Left renal pelvis (tissue), 4 donors: ENCODE data around the gene L3MBTL1. TPM values are rescaled to one million over a fixed set of nuclear protein-coding genes. Genes with fewer than 3 reads are reported as not detected.

ENCODE experiments used
- DNase-seq, 4 donors: peaks; one replicate each; pipeline ENCODE4 v3.0.0-alpha.2; 2013; ENCODE audit warnings: low read depth in 4 of 4, low spot score in 3 of 4
- polyA plus RNA-seq, 4 donors: library from polyadenylated mRNA; unstranded; fragments of 120-200 nt; gene quantifications; one replicate each; pipeline ENCODE4 v1.2.1, GENCODE V29; 2013; ENCODE audit not compliant: insufficient read length in 4 of 4

L3MBTL1 gene
- polyA plus RNA-seq, 4 donors = 9.6 to 28.9 (median 13.7) TPM

DNA sequence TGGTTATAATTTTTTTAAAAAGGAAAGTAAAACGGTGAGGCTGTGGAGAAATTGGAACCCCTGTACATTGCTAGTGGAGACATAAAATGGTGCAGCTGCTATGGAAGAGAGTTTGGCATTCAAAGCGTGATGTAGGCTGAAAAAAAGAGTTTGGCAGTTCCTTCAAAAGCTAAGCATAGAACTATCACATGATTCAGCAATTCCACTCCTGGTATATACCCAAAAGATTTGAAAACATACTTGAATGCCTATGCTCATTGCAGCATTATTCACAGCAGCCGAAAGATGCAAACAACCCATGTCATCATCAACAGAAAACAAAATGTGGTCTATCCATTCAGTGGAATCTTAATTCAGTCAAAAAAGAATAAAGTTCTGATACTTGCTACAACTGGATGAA, 46.9 kb downstream of the L3MBTL1 start:
- no peak for DNase-seq

DNA sequence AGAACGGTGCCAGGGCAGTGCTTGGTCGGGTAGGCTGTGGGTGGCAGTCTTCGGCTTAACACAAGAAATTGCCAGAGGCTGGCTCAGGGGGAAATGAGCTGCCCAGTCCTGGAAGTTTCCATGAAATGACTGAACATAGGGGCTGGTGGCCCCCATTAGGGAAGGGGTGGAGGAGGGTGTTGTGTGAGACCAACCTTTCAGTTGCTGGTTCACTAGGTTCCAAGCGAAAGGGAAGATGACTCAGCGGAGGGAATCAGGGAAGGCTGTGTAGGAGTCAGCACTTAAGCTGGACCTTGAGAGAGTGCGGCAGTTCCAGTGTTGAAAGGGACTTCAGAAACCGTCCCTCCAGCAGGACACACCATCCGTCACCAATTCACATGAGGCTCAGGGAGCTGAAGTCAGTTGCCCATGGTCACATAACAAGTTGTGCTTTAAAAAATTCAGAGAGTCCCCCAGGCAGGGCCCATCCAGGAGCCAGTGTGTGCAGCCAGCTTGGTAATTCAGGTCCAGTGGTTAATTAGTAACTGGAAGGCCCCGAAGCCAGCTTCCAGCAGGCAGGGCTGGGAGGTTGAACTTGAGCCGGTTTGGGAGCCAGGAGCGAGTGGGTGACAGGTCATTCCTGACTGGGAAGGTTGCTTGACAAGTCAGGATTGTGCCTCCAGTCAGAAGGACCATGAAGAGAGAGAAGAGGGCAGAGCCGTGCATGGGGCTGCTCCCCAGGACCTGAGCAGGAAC, 51.1 kb downstream of the L3MBTL1 start, which contains the start of gene SGK2:
Gene SGK2 (plus strand): TSS at position 616 of the 735 bp plus-strand sequence. CDS start 7,469 bp downstream, outside the sequence.
- peak; percentile 55 to 75 (median 66) for DNase-seq

DNA sequence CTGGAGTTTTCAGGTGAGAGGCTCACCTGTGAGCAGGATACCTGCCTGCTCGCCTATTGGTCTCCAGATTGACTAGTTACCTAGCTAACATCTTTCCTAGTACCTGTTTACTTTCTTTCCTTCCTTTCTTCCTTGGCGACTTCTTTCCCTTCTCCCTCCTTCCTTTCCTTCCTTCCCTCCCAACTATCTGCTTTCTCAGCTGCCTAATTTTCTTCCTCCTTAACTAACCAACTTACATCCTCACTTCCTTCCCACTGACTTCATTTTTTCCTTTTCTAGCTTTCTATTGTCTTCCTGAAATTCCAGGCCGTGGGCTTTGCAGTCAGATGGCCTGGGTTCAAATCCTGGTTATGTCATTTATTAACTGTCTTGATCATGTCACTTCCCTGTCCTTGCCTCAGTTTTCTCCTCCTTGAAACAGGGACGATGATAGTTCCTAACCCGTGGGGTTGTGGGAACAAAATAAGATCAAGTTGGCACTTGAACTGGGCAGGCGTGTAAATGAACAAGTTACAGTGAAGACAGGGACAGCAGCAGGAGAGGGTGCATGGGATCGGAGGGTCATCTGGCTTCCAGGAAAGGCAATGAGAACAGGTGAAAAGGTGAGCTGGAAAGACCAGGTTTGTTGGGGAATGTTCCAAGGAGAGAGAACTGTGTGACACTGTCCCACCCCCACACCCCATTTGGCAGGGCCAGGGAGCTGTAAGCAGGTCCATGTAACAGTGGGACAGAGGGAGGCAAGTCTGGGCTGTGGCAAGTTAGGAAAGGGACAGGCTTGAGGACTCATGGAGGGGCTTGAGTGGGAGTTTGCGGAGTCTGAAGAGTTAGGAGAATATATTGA, 51.9 kb downstream of the L3MBTL1 start:
- DNase-seq = no peak

DNA sequence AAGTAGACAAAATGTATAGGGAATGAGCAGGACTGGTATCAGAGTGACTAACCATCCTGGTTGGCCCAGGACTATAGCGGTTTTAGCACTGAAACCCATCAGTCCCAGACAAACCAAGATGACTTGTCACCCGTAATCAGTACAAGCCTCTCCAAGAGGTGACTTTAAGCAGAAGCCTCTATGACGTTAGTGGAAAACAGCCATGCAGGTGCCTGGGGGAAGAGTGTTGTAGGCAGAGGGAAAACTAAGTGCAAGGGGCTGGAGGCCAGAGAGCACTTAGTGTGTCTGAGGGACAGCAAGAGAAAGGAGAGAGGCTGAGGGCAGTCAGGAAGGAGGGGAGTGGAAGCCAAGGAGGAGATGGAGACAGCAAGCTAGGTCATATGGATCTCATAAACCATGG, 53.5 kb downstream of the L3MBTL1 start:
- DNase-seq = no peak

DNA sequence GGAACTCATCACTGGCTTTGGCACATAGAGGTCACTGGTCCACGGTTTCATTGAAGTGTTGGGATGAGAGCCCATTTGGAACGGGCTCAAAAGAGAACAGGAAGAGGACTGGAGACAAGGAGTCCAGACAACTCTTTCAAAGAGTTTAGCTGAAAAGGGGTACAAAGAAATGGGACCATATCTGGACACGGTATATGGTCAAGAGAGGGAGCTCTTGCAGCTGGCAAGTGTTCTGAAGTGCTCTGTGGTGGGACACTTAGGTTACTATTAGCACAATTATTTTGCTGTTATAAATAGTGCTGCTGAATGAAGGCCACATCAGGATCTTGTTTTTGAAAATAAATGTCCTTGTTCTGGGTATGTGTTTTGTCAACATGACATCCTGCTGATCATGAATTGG, 55.9 kb downstream of the L3MBTL1 start:
- no peak for DNase-seq

DNA sequence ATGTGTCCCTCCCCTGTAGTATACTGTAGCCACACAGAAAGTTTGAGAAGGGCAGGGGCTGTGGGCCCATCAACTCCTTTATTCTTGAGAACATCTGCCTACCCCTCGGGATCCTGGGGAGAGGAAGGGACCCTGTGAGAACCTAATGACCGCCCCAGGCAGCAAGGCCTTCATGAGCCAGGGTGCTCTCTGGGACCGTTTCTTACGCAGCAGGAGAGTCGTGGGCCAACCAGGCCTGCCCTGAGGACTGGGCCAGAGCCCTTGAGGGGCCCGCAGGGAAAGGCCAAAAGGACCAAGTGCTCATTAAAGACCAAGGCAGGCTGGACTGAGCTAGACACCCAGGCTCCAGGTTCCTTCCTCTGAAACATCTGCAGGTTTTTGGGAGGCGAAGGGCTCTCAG, 56.5 kb downstream of the L3MBTL1 start:
- no peak for DNase-seq

DNA sequence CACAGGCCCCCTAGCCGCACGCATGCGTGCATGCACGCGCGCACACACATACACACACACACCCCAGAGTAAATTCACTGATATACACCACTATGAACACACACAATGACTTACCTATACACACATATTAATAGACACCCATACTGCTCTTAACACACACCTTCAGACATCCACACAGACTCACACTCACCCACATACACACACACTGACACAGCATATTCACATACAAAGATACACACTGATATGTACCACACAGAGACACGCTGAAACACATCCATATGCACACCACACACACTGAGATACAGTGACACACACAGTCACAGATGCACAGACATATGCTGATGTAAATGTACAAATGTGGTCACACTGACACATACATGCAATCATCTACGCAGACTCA, 57.0 kb downstream of the L3MBTL1 start:
- DNase-seq = no peak

DNA sequence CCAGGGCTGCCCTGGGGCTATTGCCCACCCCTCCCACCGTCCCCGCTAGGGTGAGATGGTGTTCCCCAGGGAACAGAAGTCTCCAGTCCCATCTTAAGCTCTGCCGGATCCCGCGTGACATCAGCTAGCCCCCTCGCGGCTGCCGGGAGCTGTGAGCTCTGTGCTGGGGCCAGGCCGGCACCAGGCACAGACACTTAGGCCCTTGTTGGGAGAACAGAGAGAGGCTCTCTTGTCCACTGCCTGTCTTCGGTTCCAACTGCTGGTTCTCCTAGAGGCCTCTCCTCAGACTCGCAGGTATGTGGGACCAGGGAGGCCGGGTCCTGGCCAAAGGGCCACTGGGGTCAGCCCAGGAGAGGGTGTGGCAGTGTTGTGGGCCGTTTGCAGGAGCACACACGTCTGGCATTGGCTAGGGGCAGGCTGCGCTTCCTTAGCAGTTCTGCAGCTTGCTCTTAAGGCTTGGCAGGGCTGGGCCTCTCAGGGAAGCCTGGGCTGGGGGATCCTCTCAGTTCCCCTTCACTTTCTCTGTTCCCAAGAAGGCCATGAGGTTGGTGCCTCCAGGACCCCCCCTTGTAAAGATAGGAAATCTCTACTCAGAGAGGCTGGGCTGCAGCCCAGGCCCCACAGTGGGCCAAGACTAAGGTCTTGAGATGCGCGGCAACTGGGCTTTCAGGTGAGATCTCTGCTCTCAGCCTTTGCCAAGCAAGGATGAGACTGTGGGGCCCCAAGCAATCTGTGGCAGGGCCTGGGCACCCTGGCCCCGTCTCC, 57.7 kb downstream of the L3MBTL1 start:
- DNase-seq = no peak

DNA sequence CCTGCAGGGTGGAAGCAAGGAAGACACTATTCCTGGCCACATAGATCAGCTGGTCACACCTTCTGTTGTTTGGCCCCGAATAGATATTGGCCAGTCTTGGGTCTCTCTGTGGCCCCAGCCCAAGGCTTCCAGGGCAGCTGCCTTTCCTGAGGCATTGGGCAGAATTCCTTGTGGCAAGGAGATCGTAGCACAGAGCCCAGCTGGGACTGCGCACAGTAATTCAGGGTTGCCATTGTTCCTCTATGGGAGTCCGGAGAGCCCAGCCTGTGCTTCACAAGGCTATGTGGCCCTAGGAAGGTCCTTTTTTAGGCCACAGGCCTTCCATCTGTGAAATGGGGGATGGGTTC, 58.2 kb downstream of the L3MBTL1 start:
- DNase-seq = no peak

DNA sequence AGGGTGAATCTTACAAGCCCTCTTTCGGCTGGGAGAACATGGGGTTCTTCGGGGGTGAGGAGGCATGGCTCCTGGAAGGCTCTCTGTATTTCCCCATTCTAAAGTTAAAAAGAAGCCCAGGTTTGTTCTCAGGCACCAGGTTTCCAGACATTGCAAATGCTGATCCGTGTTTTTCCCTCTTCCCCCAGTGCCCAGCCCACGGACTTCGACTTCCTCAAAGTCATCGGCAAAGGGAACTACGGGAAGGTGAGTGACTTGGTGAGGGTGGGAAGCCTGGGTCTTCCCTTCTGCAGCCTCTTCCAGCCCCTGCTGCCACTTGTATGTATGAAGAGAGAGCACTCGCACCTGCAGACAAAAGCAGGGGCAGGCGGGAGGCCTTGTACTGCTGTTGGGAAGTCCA, 60.0 kb downstream of the L3MBTL1 start:
- no peak for DNase-seq

DNA sequence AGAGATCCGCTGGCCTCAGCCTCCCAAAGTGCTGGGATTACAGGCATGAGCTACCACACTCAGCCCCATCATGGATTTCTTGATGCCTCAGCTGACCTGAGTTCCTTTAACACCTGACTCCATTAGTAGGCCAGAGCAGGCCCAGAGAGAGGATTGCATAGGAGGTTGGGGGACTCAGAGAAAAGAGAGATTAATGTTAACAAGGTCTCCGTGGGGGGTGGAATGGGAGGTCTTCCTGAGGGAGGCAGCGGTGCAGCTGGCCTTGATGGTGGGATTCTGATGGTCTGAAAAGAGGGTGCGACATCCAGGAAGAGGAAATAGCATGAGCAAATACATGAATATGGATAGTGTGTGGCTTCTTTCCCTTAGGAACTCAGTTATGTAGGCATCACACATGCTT, 61.2 kb downstream of the L3MBTL1 start:
- DNase-seq = no peak

DNA sequence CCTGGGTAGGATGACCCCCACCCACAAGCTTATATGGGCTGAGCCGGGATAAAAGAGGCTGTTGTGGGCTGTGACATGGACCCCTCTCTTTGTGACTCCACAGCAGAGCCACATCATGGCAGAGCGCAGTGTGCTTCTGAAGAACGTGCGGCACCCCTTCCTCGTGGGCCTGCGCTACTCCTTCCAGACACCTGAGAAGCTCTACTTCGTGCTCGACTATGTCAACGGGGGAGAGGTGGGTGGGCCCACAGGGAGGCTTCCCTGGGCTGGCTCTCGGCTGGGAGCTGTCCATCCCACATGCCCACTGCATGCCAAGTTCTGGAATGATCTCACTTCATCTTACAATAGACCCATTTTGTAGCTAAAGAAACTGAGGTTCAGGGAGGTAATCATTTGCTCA, 61.8 kb downstream of the L3MBTL1 start:
- DNase-seq = no peak

DNA sequence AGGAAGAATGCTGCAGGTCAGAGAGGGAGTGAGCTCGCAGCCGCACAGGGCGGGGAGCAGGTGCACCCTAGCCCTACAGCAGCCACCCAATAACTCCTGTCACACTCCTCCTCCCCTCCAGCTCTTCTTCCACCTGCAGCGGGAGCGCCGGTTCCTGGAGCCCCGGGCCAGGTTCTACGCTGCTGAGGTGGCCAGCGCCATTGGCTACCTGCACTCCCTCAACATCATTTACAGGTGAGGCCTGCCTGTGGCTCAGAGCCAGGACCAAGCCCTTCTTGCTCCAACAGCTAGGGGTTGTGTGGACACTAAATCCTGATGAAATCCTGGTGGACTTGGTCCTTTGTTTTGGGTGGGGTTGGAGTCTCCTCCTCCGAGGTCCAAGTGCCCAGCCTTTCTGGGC, 63.0 kb downstream of the L3MBTL1 start:
- no peak for DNase-seq

DNA sequence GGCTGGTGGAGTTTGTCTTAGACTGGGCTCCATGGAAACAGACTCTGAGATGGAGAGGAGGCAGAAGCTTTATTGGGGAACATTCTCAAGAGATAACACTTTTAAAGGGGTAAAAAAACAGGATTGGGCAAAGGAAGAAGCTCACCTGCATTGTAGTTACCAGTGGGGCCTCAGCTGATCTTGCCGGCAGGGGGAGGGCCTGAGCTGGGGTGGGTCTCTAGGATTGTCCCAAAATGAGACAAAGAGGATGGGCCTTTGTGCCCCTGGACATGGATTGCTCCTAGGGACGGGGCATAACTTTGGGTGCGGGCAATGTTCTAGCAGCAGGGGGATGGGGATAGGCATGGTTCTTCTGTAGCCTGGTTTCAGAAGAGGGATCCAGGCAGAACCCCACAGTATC, 63.8 kb downstream of the L3MBTL1 start:
- no peak for DNase-seq

DNA sequence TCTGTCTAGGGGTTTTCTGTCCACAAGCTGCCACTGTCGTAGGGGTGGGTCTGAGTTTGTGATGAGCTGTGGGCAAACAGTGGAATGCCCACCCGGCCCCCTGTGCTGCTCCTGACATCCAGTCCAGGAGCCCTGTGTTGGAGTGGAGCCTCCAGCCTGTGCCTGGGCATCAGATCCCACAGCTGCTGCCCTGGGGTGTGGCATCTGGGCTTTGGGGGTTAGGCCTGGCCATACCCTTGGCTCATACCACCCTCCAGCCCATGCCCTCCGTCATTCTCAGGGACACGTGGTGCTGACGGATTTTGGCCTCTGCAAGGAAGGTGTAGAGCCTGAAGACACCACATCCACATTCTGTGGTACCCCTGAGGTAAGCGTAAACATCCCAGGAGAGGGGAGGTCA, 64.3 kb downstream of the L3MBTL1 start:
- DNase-seq = no peak

DNA sequence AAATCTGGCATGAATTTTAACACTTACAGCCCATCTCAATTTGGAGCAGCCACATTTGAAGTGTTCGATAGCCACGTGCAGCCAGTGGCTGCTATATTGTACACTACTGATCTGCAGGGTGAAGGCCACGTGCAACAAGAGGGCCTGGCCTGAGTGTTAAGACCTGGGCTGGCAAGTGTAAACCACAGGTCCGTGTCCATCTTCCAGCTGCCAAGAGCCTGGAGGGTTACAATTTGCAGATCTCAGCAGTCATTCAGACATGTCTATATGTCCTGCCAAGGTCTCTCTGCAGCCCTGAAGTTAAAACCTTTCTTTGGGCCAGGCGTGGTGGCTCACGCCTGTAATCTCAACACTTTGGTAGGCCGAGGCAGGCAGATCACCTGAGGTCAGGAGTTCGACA, 65.4 kb downstream of the L3MBTL1 start:
- no peak for DNase-seq

DNA sequence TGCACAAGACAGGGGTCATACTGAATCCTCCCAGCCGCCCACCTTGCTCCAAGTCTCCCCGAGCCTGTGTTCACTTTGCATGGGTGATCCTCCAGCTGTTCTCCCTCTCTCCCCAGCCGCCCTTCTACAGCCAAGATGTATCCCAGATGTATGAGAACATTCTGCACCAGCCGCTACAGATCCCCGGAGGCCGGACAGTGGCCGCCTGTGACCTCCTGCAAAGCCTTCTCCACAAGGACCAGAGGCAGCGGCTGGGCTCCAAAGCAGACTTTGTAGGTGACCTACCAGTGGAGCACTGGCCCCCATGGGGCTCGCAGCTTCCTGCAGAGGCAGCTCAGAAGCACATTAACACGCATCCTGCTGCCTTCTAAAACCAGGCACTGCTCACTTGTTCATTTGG, 68.6 kb downstream of the L3MBTL1 start:
- no peak for DNase-seq

DNA sequence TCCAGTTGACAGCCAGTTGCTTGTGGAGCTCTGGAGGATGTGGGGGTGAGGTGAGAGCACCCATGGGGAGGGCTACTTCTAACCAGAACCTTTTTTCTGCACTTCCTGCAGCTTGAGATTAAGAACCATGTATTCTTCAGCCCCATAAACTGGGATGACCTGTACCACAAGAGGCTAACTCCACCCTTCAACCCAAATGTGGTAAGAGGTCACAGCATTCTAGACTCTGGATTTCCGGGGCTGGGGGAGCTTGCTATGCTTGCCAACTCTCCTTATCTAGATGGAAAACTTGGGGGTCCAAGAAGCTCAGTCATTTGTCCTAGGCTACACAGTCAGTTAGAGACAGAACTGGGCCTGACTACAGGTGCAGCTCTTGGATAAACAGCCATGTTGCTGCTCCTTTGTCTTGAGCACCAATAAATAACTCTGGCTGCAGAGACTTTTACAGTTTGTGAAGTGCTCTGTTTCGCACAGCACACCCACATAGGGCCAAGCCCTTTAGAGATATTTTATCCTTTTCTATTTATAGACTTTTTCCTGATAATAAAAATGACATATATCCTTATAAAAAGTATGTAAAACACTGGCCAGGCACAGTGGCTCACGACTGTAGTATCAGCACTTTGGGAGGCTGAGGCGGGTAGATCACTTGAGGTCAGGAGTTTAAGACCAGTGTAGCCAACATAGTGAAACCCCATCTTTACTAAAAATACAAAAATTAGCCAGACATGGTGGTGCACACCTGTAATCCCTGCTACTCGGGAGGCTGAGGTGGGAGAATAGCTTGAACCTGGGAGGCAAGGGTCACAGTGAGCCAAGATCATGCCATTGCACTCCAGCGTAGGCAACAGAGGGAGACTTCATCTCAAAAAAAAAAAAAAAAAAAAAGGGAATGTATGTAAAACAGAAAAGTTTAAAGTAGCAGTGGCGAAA, 72.6 kb downstream of the L3MBTL1 start:
- DNase-seq = no peak

DNA sequence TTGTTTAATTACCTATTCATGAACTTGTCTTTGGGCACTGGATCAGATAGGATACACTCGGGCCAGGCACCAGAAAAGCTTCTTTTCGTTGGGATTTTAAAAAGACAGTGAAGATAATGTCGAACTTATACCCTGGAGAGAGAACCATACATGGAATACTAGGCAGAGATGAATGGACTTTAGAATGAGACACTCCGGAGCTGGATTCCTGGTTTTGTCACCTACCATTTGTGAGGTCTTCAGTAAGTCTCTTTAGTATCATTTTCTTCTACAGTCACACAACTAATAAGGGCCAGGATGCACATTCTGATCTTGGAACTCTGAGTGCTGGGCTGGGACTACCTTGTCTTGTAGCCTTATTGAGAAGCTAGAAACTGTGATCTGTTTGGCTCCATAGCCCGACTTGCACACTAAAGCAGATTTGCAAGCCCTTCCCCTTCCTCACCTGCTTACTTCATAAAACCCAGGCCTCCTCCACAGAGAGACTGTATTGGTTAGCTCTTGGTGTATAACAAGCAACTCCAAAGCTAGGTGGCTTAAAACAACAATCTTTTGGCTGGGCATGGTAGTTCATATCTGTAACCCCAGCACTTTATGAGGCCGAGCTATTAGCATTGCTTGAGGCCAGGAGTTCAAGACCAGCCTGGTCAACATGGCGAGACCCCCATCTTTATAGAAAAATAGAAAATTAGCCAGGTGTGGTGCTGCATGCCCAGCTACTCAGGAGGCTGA, 75.8 kb downstream of the L3MBTL1 start:
- no peak for DNase-seq

DNA sequence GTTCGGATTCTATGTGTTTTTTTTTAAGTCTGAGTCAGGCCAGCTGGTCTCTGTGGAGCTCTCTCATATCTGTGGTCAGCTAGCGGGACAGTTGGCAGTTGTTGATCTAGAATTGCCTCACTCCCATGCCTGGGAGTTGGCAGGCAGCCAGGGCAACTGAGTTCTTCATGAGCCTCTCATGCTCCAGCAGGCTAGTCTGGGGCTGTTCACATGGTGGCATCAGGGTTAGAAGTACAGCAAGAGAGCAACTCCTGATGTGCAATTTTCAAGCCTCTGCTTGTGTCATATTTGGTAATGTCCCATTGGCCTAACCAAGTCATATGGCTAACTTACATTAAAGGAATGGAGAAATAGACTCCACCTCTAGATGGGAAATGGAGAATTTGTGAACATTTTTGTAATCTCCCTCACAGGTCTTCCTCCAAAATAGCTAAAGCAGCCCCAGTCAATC, 76.5 kb downstream of the L3MBTL1 start:
- no peak for DNase-seq
